AG04450 (cell line): ENCODE results near the gene RSPH10B2. TPM values are rescaled to one million over a fixed set of nuclear protein-coding genes. Genes with fewer than 3 reads are reported as not detected.
A peak's percentile ranks its signal among the peaks of the same experiment; 100 is the strongest.
"Not testable (repeated sequence)": the region's sequence is repeated elsewhere in the genome, so short reads cannot be mapped to it uniquely, and the experiment has no call there.

ENCODE experiments used
- CTCF ChIA-PET: fragments of 300-600, 350-600 bp; formaldehyde crosslinking; extraction: SDS; loops from one replicate; lab custom pipeline; 2022; ENCODE audit warnings: antibody characterized with exemption, inconsistent platforms; lab: Charles Lee
- POLR2A ChIA-PET: fragments of 350-600 bp; formaldehyde crosslinking; extraction: SDS; loops from one replicate; lab custom pipeline; 2021; ENCODE audit warnings: antibody characterized with exemption, inconsistent platforms; lab: Yijun Ruan, JAX
- DNase-seq: peaks from one replicate; pipeline ENCODE4 v3.0.0-alpha.2; 2011; ENCODE audit warnings: low read depth, low spot score
- H3K27ac ChIP-seq: one replicate; pipeline ENCODE4 v1.5.1; 2012; ENCODE audit warnings: low read depth, low read length, control low read depth
- H3K27me3 ChIP-seq: one replicate; pipeline ENCODE4 v1.6.0; 2012; ENCODE audit warnings: low read length; ENCODE audit not compliant: control insufficient read depth, insufficient read depth
- H3K4me3 ChIP-seq: 2 replicates; pipeline ENCODE4 v1.5.1; 2011; ENCODE audit warnings: mild to moderate bottlenecking, low read depth, low read length, control low read depth
- H3K9me3 ChIP-seq: 2 replicates; pipeline ENCODE4 v1.5.1; 2012; ENCODE audit warnings: low read length; ENCODE audit not compliant: control insufficient read depth, insufficient read depth
- polyA plus RNA-seq: library from polyadenylated mRNA; depleted of rRNA; stranded (reverse); fragments of >200 nt; gene quantifications from 2 replicates; pipeline ENCODE4 v1.2.3, GENCODE V29; 2011
- TF ChIP-seq, protein P1 (sequence below): IDR thresholded peaks from 2 replicates; pipeline ENCODE4 v1.5.1; 2011; ENCODE audit warnings: low read depth, low read length, control low read depth, inconsistent platforms

RSPH10B2 gene
- polyA plus RNA-seq, 1 experiment = not detected

GRCh38 chr7:6714360-6714759 is 39.5 kb upstream of the RSPH10B2 start:
- CTCF ChIA-PET = no interaction called here
- no peaks in the 10 kb centered on the region for H3K27me3 ChIP-seq
- H3K4me3 ChIP-seq = no peak overlapping the region
- H3K27ac ChIP-seq = no peak overlapping the region
- POLR2A ChIA-PET = no interaction called here
- TF ChIP-seq, protein P1, sequence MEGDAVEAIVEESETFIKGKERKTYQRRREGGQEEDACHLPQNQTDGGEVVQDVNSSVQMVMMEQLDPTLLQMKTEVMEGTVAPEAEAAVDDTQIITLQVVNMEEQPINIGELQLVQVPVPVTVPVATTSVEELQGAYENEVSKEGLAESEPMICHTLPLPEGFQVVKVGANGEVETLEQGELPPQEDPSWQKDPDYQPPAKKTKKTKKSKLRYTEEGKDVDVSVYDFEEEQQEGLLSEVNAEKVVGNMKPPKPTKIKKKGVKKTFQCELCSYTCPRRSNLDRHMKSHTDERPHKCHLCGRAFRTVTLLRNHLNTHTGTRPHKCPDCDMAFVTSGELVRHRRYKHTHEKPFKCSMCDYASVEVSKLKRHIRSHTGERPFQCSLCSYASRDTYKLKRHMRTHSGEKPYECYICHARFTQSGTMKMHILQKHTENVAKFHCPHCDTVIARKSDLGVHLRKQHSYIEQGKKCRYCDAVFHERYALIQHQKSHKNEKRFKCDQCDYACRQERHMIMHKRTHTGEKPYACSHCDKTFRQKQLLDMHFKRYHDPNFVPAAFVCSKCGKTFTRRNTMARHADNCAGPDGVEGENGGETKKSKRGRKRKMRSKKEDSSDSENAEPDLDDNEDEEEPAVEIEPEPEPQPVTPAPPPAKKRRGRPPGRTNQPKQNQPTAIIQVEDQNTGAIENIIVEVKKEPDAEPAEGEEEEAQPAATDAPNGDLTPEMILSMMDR = no peak
- no peak for DNase-seq
- H3K9me3 ChIP-seq = no peaks in the 10 kb centered on the region; the same call in 1 of the 2 replicates

GRCh38 chr7:6715898-6716297 is 38.0 kb upstream of the RSPH10B2 start:
- POLR2A ChIA-PET, CTCF ChIA-PET: not testable (repeated sequence)

GRCh38 chr7:6718124-6718523 is 35.8 kb upstream of the RSPH10B2 start:
- ChIA-PET CTCF (no interaction called here), POLR2A (no interaction called here)
- Histone ChIP-seq H3K27me3 (no peaks in the 10 kb centered on the region), H3K27ac (no peak overlapping the region), H3K9me3 (no peaks in the 10 kb centered on the region; the same call in 1 of the 2 replicates), H3K4me3 (no peak overlapping the region)
- TF ChIP-seq, protein P1 = no peak
- DNase-seq = no peak

More at GRCh38 chr7:6715898-6716297, 38.0 kb upstream of the RSPH10B2 start:
- not testable (repeated sequence) for H3K4me3 ChIP-seq, DNase-seq, H3K27ac ChIP-seq, H3K27me3 ChIP-seq, H3K9me3 ChIP-seq

- H3K27me3 ChIP-seq, H3K4me3 ChIP-seq, DNase-seq, CTCF ChIA-PET, POLR2A ChIA-PET, H3K27ac ChIP-seq, H3K9me3 ChIP-seq: not testable (repeated sequence)
Observed at GRCh38 chr7:6724351-6724750, 29.6 kb upstream of the RSPH10B2 start.

- TF ChIP-seq, protein P1 = no peak
- Histone ChIP-seq H3K4me3 (no peak overlapping the region), H3K27me3 (no peaks in the 10 kb centered on the region), H3K27ac (no peak overlapping the region), H3K9me3 (peaks cover 3% of the 10 kb centered on the region)
- ChIA-PET CTCF (no interaction called here), POLR2A (no interaction called here)
- no peak for DNase-seq
Observed at GRCh38 chr7:6725003-6725402, 28.9 kb upstream of the RSPH10B2 start.

- CTCF ChIA-PET, H3K9me3 ChIP-seq, H3K27ac ChIP-seq, H3K4me3 ChIP-seq, H3K27me3 ChIP-seq, DNase-seq: not testable (repeated sequence)
- POLR2A ChIA-PET = interaction anchor here (0.7 kb wide), 1 partner anchor 1607 kb away, joined by 4 read pairs; no protein-coding TSS in a partner anchor
Observed at GRCh38 chr7:6726341-6726740, 27.6 kb upstream of the RSPH10B2 start.

DNA sequence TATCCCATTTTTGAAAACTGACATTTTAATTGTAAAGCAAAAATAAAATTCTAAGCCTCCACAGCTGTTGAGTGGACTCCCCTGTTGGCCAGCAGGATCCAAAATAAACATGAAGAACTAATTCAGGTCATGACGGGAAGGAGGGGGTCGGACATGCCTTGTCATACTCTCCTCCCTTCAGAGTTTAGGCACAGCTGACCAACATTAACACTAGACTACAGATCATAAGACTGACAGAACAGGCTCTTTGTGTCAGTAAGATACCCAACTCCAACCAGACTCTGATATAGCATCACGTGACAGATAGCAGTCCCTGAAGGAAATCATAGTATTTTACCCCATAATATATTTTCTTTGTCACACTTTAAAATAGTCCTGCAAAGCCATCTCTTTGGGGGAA is 26.2 kb upstream of the RSPH10B2 start:
- peaks cover 3% of the 10 kb centered on the region for H3K9me3 ChIP-seq
- TF ChIP-seq, protein P1 = no peak
- ChIA-PET POLR2A (no interaction called here), CTCF (no interaction called here)
- no peaks in the 10 kb centered on the region for H3K27me3 ChIP-seq
- no peak overlapping the region for H3K27ac ChIP-seq
- no peak overlapping the region for H3K4me3 ChIP-seq
- no peak for DNase-seq

DNA sequence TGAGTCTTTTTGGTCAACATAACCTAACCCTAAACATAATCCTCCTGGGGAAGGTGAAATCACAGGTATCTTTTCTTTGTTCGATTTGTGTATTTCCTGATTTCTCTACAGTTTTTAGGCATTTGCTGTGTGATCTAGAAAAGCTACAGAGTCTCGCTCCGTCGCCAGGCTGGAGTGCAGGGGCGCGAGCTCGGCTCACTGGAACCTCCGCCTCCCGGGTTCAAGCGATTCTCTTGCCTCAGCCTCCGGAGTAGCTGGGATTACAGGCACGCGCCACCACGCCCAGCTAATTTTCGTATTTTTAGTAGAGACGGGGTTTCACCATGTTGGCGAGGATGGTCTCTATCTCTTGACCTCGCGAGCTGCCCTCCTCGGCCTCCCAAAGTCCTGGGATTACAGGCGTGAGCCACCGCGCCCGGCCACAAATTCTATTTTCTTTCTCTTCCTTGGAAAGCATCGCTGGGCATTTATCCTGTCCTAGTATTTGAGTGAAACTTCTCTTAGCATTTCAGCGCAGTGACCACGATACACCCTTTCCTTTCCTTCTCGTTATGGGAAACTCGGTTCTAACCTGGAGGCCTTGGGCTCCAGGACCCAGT is 24.9 kb upstream of the RSPH10B2 start:
- Histone ChIP-seq H3K27ac (peak overlapping the region; percentile 70), H3K4me3 (peak overlapping the region; percentile 84)
- CTCF ChIA-PET, POLR2A ChIA-PET, H3K9me3 ChIP-seq, DNase-seq, H3K27me3 ChIP-seq: not testable (repeated sequence)
